ENCODE measurements around the gene STYXL2. TPM values are rescaled to one million over a fixed set of nuclear protein-coding genes. Genes with fewer than 3 reads are reported as not detected.

STYXL2 gene
- total RNA-seq, 2 experiments from 2014 or later, result not detected

- Mint-ChIP-seq H3K4me3 (peak overlapping the region; percentile 84), H3K36me3 (no peaks in the 10 kb centered on the region), H3K9me3 (no peaks in the 10 kb centered on the region), H3K27me3 (peaks cover 9% of the 10 kb centered on the region), H3K4me1 (peaks cover 2% of the 10 kb centered on the region), H3K27ac (no peak overlapping the region)
- ATAC-seq (ENCODE audit: low read depth), result peak; percentile 72
- DNase-seq, result peak; percentile 59
- POLR2A ChIA-PET, result interaction anchor here (0.6 to 0.9 kb wide), 3 partner anchors 77 to 1462 kb away, joined by 3 to 8 read pairs (median 4); no protein-coding TSS in a partner anchor
Observed at GRCh38 chr1:167121375-167122120, 27.7 kb downstream of the STYXL2 start.

GRCh38 chr1:167122121-167122480 is 28.2 kb downstream of the STYXL2 start:
- POLR2A ChIA-PET, result no interaction called here
- H3K9me3 Mint-ChIP-seq, result no peaks in the 10 kb centered on the region
- peaks cover 2% of the 10 kb centered on the region for H3K4me1 Mint-ChIP-seq
- ATAC-seq (ENCODE audit: low read depth) (no peak), DNase-seq (no peak)
- no peaks in the 10 kb centered on the region for H3K36me3 Mint-ChIP-seq
- H3K27me3 Mint-ChIP-seq, result peaks cover 9% of the 10 kb centered on the region
- peak overlapping the region; percentile 24 for H3K4me3 Mint-ChIP-seq
- H3K27ac Mint-ChIP-seq, result no peak overlapping the region

DNA sequence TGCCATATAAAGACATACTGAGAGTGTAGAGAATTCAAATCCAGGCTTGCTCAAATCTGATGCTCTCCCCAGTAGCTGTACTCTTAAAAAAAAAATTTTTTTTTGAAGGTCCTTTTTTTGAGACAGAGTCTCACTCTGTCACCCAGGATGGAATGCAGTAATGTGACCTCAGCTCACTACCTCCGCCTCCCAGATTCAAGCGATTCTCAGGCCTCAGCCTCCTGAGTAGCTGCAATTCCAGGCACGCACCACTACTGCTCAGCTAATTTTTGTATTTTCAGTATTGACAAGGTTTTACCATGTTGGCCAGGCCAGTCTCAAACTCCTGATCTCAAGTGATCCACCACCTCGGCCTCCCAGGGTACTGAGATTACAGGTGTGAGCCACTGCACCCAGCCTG is 28.7 kb downstream of the STYXL2 start:
- Mint-ChIP-seq H3K27ac (no peak overlapping the region), H3K4me3 (no peak overlapping the region), H3K36me3 (no peaks in the 10 kb centered on the region), H3K9me3 (no peaks in the 10 kb centered on the region), H3K27me3 (peaks cover 9% of the 10 kb centered on the region), H3K4me1 (peaks cover 2% of the 10 kb centered on the region)
- DNase-seq (no peak), ATAC-seq (ENCODE audit: low read depth) (no peak)
- POLR2A ChIA-PET, result no interaction called here

GRCh38 chr1:167126317-167126716 is 32.4 kb downstream of the STYXL2 start:
- POLR2A ChIA-PET, result no interaction called here
- peaks cover 24% of the 10 kb centered on the region for H3K27me3 Mint-ChIP-seq
- H3K27ac Mint-ChIP-seq, result no peak overlapping the region

GRCh38 chr1:167126811-167127210 is 32.9 kb downstream of the STYXL2 start:
- Mint-ChIP-seq H3K27me3 (peaks cover 24% of the 10 kb centered on the region), H3K9me3 (no peaks in the 10 kb centered on the region), H3K36me3 (no peaks in the 10 kb centered on the region), H3K4me1 (no peaks in the 10 kb centered on the region), H3K27ac (no peak overlapping the region), H3K4me3 (no peak overlapping the region)
- no peak for DNase-seq
- no peak for ATAC-seq (ENCODE audit: low read depth)
- POLR2A ChIA-PET, result no interaction called here

More at GRCh38 chr1:167126317-167126716, 32.4 kb downstream of the STYXL2 start:
- DNase-seq (no peak), ATAC-seq (ENCODE audit: low read depth) (no peak)
- H3K9me3 Mint-ChIP-seq, result no peaks in the 10 kb centered on the region
- H3K36me3 Mint-ChIP-seq, result no peaks in the 10 kb centered on the region
- peaks cover under 1% of the 10 kb centered on the region for H3K4me1 Mint-ChIP-seq
- H3K4me3 Mint-ChIP-seq, result no peak overlapping the region

DNA sequence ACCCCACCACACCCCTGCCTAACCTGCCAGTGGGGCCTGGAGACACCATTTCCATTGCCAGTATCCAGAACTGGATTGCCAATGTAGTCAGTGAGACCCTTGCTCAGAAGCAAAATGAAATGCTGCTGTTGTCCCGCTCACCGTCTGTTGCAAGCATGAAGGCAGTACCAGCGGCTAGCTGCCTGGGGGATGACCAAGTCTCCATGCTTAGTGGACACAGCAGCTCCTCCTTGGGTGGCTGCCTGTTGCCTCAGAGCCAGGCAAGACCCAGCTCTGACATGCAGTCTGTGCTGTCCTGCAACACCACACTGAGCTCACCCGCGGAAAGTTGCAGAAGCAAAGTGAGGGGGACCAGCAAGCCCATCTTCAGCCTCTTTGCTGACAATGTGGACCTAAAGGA is 33.4 kb downstream of the STYXL2 start:
- Mint-ChIP-seq H3K27ac (no peak overlapping the region), H3K36me3 (no peaks in the 10 kb centered on the region), H3K9me3 (no peaks in the 10 kb centered on the region), H3K27me3 (peaks cover 24% of the 10 kb centered on the region), H3K4me3 (no peak overlapping the region), H3K4me1 (no peaks in the 10 kb centered on the region)
- POLR2A ChIA-PET, result no interaction called here
- ATAC-seq (ENCODE audit: low read depth) (no peak), DNase-seq (no peak)

DNA sequence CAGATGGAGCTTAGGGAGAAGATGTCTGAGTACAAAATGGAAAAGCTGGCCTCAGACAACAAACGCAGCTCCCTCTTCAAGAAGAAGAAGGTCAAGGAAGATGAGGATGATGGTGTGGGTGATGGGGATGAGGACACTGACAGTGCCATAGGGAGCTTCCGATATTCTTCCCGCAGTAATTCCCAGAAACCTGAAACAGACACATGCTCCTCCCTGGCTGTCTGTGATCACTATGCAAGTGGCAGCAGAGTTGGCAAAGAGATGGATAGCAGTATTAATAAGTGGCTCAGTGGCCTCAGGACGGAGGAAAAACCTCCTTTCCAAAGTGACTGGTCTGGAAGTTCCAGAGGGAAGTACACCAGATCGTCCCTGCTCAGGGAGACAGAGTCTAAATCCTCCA is 33.8 kb downstream of the STYXL2 start:
- H3K27me3 Mint-ChIP-seq, result peaks cover 23% of the 10 kb centered on the region
- no peak overlapping the region for H3K4me3 Mint-ChIP-seq
- DNase-seq, result no peak
- no peak overlapping the region for H3K27ac Mint-ChIP-seq
- no peaks in the 10 kb centered on the region for H3K4me1 Mint-ChIP-seq
- POLR2A ChIA-PET, result no interaction called here
- ATAC-seq (ENCODE audit: low read depth), result no peak
- no peaks in the 10 kb centered on the region for H3K36me3 Mint-ChIP-seq
- H3K9me3 Mint-ChIP-seq, result no peaks in the 10 kb centered on the region

DNA sequence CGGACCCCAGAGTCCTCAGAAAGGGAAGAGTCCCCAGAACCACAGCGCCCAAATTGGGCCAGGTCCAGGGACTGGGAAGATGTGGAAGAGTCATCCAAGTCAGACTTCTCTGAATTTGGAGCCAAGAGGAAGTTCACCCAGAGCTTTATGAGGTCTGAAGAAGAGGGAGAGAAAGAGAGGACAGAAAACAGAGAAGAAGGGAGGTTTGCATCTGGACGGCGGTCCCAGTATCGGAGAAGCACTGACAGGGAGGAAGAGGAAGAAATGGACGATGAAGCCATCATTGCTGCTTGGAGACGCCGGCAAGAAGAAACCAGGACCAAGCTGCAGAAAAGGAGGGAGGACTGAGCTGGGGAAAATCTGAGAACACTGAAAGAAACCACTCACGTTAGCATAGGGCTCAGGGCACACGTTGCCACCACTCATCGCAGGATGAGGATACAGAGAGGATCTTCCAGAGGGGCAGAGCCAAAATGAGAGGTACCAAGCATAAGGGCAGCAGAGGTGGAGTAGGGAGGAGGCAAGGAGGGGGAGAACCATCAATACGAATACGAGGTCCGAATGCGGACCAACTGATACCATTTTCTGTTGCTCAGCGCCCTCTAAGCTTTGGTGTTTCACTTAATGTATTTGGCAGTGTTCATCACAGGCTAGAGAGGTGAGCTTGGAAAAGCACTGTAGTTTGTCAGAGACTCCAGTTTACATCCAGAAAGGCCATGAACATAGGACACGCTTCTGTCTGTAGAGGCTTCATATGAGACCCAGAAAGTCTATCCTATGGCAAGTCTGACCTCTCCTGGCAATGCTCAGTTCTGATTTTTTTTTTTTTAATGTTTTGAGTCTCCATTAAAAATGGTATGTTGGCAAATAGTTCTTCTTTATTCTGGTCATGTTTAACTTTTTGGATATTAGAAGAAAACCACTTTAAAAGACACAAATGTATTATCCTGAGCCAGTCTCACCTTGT is 34.7 kb downstream of the STYXL2 start:
- Mint-ChIP-seq H3K4me1 (no peaks in the 10 kb centered on the region), H3K27me3 (peaks cover 20% of the 10 kb centered on the region), H3K9me3 (no peaks in the 10 kb centered on the region), H3K4me3 (no peak overlapping the region), H3K27ac (no peak overlapping the region), H3K36me3 (no peaks in the 10 kb centered on the region)
- DNase-seq (no peak), ATAC-seq (ENCODE audit: low read depth) (no peak)
- POLR2A ChIA-PET, result no interaction called here

GRCh38 chr1:167130829-167131510 is 37.1 kb downstream of the STYXL2 start:
- Mint-ChIP-seq H3K27ac (no peak overlapping the region), H3K36me3 (no peaks in the 10 kb centered on the region), H3K4me1 (no peaks in the 10 kb centered on the region), H3K4me3 (no peak overlapping the region), H3K9me3 (no peaks in the 10 kb centered on the region), H3K27me3 (peaks cover 37% of the 10 kb centered on the region)
- DNase-seq (no peak), ATAC-seq (ENCODE audit: low read depth) (no peak)
- POLR2A ChIA-PET, result no interaction called here

GRCh38 chr1:167132301-167133010 is 38.6 kb downstream of the STYXL2 start:
- DNase-seq, result no peak

GRCh38 chr1:167135281-167135840 is 41.5 kb downstream of the STYXL2 start:
- no peak overlapping the region for H3K27ac Mint-ChIP-seq
- ATAC-seq (ENCODE audit: low read depth) (no peak), DNase-seq (no peak)
- H3K9me3 Mint-ChIP-seq, result no peaks in the 10 kb centered on the region
- no peaks in the 10 kb centered on the region for H3K4me1 Mint-ChIP-seq
- POLR2A ChIA-PET, result no interaction called here
- H3K36me3 Mint-ChIP-seq, result no peaks in the 10 kb centered on the region
- no peak overlapping the region for H3K4me3 Mint-ChIP-seq
- peaks cover 44% of the 10 kb centered on the region for H3K27me3 Mint-ChIP-seq

More at GRCh38 chr1:167132301-167133010, 38.6 kb downstream of the STYXL2 start:
- Mint-ChIP-seq H3K27me3 (peaks cover 42% of the 10 kb centered on the region), H3K4me3 (no peak overlapping the region), H3K9me3 (no peaks in the 10 kb centered on the region), H3K36me3 (no peaks in the 10 kb centered on the region), H3K4me1 (no peaks in the 10 kb centered on the region), H3K27ac (no peak overlapping the region)
- POLR2A ChIA-PET, result no interaction called here
- ATAC-seq (ENCODE audit: low read depth), result no peak

DNA sequence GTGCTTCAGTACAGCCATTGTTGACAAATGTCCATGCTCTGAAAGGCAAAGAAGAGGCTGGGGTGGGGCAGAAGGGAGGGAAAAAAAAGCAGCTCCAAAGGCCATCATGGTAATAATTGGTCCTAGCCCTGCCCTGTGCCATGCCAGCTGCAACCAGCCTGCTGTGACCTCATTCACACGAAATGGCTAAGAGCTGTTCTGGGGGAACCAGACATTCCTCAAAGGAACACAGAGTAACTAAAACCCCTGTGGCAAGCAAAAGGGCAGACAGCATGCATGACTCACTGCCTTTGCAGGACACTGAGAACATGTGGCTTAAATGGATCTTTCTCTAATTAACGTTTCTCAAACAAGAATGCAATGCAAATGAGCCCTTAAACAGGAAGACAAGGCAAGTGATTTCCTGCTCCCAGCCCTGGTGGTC is 42.3 kb downstream of the STYXL2 start:
- Mint-ChIP-seq H3K36me3 (no peaks in the 10 kb centered on the region), H3K9me3 (no peaks in the 10 kb centered on the region), H3K27ac (no peak overlapping the region), H3K4me1 (no peaks in the 10 kb centered on the region), H3K4me3 (no peak overlapping the region), H3K27me3 (peaks cover 36% of the 10 kb centered on the region)
- ATAC-seq (ENCODE audit: low read depth) (no peak), DNase-seq (no peak)
- POLR2A ChIA-PET, result interaction anchor here (0.6 kb wide), 1 partner anchor 11 kb away, joined by 3 read pairs; no protein-coding TSS in a partner anchor
